Right lobe of liver (tissue), 4 donors: ENCODE measurements around the gene NPRL2.
A peak's percentile ranks its signal among the peaks of the same experiment; 100 is the strongest.

ENCODE experiments used
- POLR2A ChIP-seq: fragments of 450-650 bp; IDR thresholded peaks from one replicate; pipeline ENCODE4 v1.6.1; 2017; ENCODE audit warnings: antibody characterized with exemption, mild to moderate bottlenecking
- TF ChIP-seq, protein P1 (sequence below), 4 donors: fragments of 200-600 bp in 3 of 4; fragments of 450-650 bp in 1 of 4; IDR thresholded peaks; one replicate each; pipeline versions ENCODE4 v1.5.1 to v1.8.0; 2016 to 2022; ENCODE audit warnings: antibody characterized with exemption in 4 of 4, mild to moderate bottlenecking in 2 of 4
- donor health status: DM: no; HTN: no; CAD: no.
- donor health status: DM: no; HTN: no; CAD: no.
- donor health status: DM: no; HTN: yes; CAD: no.

DNA sequence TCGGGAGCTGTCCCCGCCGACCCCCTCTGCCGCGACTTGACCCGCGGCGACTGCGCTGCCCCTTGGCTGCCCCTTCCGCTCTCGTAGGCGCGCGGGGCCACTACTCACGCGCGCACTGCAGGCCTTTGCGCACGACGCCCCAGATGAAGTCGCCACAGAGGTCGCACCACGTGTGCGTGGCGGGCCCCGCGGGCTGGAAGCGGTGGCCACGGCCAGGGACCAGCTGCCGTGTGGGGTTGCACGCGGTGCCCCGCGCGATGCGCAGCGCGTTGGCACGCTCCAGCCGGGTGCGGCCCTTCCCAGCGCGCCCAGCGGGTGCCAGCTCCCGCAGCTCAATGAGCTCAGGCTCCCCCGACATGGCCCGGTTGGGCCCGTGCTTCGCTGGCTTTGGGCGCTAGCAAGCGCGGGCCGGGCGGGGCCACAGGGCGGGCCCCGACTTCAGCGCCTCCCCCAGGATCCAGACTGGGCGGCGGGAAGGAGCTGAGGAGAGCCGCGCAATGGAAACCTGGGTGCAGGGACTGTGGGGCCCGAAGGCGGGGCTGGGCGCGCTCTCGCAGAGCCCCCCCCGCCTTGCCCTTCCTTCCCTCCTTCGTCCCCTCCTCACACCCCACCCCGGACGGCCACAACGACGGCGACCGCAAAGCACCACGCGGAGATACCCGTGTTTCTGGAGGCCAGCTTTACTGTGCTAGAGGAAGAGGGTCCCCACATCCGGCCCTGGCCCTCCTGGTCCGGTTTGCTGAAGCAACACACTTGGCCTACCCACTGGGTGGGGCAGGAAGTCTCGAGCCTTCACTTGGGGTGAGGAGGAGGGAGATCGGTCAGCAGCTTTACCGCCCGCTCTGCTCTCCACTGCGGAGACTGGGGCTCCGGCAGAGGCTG is 9.9 kb downstream of the NPRL2 start, which contains the start of gene RASSF1:
- TF ChIP-seq POLR2A, result peak; percentile 60
- TF ChIP-seq, protein P1, sequence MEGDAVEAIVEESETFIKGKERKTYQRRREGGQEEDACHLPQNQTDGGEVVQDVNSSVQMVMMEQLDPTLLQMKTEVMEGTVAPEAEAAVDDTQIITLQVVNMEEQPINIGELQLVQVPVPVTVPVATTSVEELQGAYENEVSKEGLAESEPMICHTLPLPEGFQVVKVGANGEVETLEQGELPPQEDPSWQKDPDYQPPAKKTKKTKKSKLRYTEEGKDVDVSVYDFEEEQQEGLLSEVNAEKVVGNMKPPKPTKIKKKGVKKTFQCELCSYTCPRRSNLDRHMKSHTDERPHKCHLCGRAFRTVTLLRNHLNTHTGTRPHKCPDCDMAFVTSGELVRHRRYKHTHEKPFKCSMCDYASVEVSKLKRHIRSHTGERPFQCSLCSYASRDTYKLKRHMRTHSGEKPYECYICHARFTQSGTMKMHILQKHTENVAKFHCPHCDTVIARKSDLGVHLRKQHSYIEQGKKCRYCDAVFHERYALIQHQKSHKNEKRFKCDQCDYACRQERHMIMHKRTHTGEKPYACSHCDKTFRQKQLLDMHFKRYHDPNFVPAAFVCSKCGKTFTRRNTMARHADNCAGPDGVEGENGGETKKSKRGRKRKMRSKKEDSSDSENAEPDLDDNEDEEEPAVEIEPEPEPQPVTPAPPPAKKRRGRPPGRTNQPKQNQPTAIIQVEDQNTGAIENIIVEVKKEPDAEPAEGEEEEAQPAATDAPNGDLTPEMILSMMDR (IDR thresholded peaks at IDR 0.05), result no peak
